Measurements from ENCODE around the gene GPR176.

Gene GPR176

DNA sequence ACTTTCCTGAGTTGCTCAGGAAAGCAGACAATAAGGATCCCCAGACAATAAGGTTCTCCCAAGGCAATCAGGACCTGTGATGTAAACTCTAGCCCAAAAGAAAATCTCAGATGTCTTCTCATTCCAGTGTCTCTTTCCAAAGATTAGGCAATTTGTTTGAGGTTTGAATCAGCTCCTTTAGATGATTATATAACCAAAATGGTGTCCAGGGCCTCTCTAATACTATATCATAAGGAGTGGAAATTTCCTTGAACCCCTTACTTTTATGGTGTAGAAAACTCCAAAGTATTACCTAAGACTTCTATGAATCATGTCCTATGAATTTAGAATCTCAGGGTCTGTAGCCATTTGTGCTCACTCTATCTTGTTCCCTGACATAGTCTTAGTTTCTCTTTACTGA, 65.9 kb downstream of the GPR176 start:
- TF ChIP-seq, protein P1, sequence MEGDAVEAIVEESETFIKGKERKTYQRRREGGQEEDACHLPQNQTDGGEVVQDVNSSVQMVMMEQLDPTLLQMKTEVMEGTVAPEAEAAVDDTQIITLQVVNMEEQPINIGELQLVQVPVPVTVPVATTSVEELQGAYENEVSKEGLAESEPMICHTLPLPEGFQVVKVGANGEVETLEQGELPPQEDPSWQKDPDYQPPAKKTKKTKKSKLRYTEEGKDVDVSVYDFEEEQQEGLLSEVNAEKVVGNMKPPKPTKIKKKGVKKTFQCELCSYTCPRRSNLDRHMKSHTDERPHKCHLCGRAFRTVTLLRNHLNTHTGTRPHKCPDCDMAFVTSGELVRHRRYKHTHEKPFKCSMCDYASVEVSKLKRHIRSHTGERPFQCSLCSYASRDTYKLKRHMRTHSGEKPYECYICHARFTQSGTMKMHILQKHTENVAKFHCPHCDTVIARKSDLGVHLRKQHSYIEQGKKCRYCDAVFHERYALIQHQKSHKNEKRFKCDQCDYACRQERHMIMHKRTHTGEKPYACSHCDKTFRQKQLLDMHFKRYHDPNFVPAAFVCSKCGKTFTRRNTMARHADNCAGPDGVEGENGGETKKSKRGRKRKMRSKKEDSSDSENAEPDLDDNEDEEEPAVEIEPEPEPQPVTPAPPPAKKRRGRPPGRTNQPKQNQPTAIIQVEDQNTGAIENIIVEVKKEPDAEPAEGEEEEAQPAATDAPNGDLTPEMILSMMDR (IDR thresholded peaks at IDR 0.05; ENCODE audit: extremely low read depth, insufficient read depth, missing control alignments) = no peak
- in situ Hi-C loops (cut with MboI; ENCODE audit: low pct_unique_long_range_greater_than_20kb, low sequenced_read_pairs, unreplicated experiment) = no loop called here
- DNase-seq (ENCODE audit: low spot score) = no peak

DNA sequence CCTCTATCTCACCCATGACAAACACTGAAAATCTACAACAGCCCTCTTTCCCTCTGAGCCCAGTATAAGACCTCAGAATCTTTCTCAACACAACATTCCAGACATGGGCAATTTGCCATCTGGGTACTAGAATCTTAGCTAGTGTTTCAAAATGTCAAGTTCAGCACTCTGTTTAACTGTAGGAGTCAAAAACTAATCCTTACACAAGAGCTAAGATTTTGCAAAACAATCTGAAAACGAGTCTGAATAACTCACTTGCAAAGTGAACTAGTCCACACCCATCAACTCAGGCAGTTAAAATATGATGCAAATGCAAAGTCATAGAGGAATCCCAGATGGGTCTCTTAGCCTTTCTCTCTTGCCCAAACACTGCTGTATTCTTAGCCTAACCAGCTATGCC, 67.8 kb downstream of the GPR176 start:
- TF ChIP-seq, protein P1 (IDR thresholded peaks at IDR 0.05; ENCODE audit: extremely low read depth, insufficient read depth, missing control alignments) = no peak
- in situ Hi-C loops (cut with MboI; ENCODE audit: low pct_unique_long_range_greater_than_20kb, low sequenced_read_pairs, unreplicated experiment) = no loop called here
- DNase-seq (ENCODE audit: low spot score) = no peak

DNA sequence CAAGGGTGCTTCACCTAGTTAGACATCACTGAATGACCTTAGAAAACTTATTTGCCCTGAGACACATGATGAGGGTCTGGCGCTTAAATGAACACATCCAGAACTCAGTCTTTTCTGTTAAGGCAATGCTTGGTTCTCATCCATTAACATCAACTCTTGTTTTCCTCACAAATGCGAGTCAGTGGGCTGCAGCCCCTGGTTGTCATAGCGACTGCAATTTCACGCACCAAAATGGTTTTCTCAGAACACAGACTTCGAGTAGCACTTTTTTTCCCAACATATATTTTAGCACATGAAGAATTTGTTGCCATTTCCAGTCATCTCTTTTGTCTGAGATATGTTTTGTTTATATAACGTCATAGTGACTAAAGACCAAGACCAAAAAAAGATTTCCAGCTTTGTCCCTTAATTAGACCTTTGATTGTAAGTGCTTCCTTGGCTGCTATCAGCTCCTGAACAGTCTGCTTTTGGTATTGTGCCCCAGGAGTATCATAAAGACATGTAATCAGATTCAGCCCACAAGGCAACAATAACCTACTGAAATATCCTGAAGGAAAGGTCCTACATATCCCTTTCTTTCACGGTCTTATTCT, 68.5 kb downstream of the GPR176 start:
- no peak for DNase-seq (ENCODE audit: low spot score)
- TF ChIP-seq, protein P1 (IDR thresholded peaks at IDR 0.05; ENCODE audit: extremely low read depth, insufficient read depth, missing control alignments) = no peak
- in situ Hi-C loops (cut with MboI; ENCODE audit: low pct_unique_long_range_greater_than_20kb, low sequenced_read_pairs, unreplicated experiment) = no loop called here

DNA sequence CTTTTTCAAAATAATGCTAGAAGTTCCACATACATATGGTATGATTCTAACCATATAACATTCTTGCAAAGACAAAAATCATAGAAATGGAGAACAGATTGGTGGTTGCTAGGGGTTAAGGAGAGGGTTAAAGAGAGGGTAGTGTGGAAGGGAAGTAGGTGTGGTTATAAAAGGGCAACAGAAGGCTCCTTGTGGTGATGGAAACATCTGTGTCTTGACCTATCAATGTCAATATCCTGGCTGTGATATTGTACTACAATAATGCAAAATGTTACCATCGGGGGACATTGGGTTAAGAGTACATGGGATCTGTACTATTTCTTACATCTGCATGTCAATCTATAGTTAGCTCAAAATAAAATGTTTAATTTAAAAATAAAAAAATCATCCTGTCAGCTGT, 69.6 kb downstream of the GPR176 start:
- in situ Hi-C loops (cut with MboI; ENCODE audit: low pct_unique_long_range_greater_than_20kb, low sequenced_read_pairs, unreplicated experiment) = no loop called here

DNA sequence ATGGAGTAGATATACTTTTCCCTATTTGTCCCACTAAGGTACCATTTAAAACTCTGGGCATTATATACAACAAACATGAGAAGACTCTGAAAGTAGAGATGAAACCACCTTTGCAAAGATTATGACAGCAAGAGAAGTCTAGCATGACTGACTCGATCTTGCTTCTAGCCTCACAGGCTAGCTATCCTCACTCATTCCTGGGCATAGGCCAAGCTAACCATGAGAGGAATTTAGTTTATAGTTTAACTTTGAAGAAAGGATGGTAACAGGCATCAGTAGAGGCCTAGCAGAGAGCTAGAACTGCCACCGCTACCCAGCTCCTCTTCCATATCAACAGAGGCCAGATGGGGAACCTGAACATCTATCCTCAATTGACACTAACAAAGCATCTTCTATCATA, 74.0 kb downstream of the GPR176 start:
- TF ChIP-seq, protein P1 (IDR thresholded peaks at IDR 0.05; ENCODE audit: extremely low read depth, insufficient read depth, missing control alignments) = no peak
- in situ Hi-C loops (cut with MboI; ENCODE audit: low pct_unique_long_range_greater_than_20kb, low sequenced_read_pairs, unreplicated experiment) = no loop called here
- DNase-seq (ENCODE audit: low spot score) = no peak

More for the DNA sequence above, 69.6 kb downstream of the GPR176 start:
- TF ChIP-seq, protein P1 (IDR thresholded peaks at IDR 0.05; ENCODE audit: extremely low read depth, insufficient read depth, missing control alignments) = no peak
- DNase-seq (ENCODE audit: low spot score) = no peak

DNA sequence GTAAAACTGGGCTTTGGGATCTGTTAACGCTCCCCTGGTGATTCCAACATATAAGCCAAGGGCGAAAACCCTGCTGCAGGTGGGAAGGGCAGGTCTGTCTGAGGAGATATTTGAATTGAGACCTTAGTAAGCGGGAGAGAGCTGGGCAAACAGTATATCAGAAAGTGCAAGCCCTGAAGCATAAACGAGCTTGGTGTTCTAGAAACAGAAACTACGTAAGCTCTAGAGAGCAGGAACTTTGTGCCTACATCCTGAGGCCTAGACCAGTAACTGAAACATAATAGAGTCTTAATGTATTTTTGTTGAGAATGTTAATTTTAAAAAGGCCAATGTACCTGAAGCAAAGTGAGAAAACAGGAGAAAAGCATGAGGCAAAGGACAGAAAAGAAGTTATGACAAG, 74.5 kb downstream of the GPR176 start:
- TF ChIP-seq, protein P1 (IDR thresholded peaks at IDR 0.05; ENCODE audit: extremely low read depth, insufficient read depth, missing control alignments) = no peak
- no peak for DNase-seq (ENCODE audit: low spot score)
- in situ Hi-C loops (cut with MboI; ENCODE audit: low pct_unique_long_range_greater_than_20kb, low sequenced_read_pairs, unreplicated experiment) = no loop called here
